Tongue (tissue), 2 donors: ENCODE measurements around the gene RANBP3. TPM values are rescaled to one million over a fixed set of nuclear protein-coding genes. Genes with fewer than 3 reads are reported as not detected.
"Not testable (repeated sequence)": the region's sequence is repeated elsewhere in the genome, so short reads cannot be mapped to it uniquely, and the experiment has no call there.

Source experiments
- DNase-seq: peaks from one replicate; pipeline ENCODE4 v3.0.0-alpha.2; 2015
- total RNA-seq: library from RNA; depleted of rRNA; stranded (reverse); fragments of >200 nt; gene quantifications from one replicate; pipeline ENCODE4 v1.2.3, GENCODE V29; 2014

RANBP3 gene
- total RNA-seq, 1 donor from 2014 or later: 40.2 TPM

GRCh38 chr19:6006070-6006446, 28.1 kb upstream of the RANBP3 start:
- not testable (repeated sequence) for DNase-seq

- no peak for DNase-seq
These were observed 27.6 kb upstream of the RANBP3 start for GRCh38 chr19:6005321-6006069.

- no peak for DNase-seq
These were observed 26.0 kb upstream of the RANBP3 start for GRCh38 chr19:6003976-6004375.

DNA sequence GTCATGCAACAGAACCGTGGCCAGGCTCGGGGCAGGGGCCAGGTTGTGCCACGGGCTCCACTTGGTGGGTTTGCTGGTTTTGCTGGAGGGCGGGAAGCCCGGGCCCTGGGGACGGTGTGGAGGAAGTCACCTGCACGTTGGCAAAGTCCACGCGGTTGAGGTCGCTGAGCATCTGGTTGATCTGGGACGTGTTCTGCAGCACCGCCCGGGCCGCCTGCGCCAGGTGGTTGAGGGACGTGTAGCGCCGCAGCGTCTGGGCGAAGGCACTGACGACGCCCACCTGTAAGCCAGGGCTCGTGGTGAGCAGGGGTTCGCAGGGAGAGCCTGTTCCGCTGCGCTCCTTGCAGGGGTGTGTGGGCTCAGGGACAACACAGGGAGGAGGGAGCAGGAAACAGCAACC, 24.7 kb upstream of the RANBP3 start:
- DNase-seq: no peak

- no peak for DNase-seq
These were observed 22.4 kb upstream of the RANBP3 start for GRCh38 chr19:6000228-6000847.

DNA sequence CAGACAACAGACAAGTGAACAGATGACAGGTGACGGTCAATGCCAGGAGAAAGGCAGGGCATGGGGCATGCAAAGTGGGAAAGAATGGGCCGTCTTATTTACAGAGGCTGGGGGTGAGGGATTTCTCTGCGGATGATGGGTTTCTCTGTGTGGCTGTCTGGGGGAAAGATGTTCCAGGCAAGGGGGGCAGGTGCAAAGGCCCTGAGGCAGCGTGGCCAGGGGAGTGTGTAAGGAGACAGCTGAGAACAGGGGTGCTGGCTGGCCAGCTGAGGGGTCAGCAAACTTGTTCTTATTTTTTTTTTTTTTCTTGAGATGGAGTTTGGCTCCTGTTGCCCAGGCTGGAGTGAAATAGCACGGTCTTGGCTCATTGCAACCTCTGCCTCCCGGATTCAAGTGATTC, 21.8 kb upstream of the RANBP3 start:
- DNase-seq: no peak

- DNase-seq: no peak
These were observed 19.4 kb upstream of the RANBP3 start for GRCh38 chr19:5997371-5997770.

DNA sequence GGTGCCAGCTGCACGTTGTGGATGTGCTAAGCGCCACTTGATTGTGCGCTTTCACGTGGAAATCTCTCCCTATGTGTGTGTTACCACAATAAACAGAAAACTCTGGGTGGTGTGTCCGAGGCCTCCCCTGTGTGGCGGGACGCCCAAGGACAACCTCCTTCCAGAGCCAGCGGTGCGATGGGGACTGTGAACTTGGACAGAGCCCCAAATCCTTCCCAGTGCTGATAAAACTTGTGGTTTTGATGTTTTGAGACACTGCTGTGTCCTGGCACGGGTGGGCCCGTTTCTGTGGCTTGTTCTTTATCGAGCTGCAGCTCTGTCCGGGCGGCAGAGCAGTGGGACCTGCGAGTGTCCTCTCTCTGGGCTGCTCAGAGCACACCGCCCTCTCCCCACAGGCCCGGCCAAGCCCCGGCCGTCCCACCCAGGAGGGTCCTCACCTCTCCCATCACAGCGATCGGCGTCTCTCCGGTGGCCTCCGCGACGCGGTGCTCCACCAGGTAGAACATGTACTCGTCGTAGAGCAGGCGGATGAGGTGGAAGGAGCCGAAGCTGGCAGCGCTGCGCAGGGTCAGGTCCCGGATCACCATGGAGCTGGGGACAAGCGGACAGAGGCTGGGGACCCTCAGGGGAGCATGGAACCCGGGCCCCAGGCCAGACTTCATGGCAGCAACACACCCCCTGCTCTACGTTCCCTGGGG, 18.8 kb upstream of the RANBP3 start:
- DNase-seq: no peak

GRCh38 chr19:5996102-5996501, 18.2 kb upstream of the RANBP3 start:
- DNase-seq: no peak

GRCh38 chr19:5995606-5996005, 17.7 kb upstream of the RANBP3 start:
- no peak for DNase-seq

DNA sequence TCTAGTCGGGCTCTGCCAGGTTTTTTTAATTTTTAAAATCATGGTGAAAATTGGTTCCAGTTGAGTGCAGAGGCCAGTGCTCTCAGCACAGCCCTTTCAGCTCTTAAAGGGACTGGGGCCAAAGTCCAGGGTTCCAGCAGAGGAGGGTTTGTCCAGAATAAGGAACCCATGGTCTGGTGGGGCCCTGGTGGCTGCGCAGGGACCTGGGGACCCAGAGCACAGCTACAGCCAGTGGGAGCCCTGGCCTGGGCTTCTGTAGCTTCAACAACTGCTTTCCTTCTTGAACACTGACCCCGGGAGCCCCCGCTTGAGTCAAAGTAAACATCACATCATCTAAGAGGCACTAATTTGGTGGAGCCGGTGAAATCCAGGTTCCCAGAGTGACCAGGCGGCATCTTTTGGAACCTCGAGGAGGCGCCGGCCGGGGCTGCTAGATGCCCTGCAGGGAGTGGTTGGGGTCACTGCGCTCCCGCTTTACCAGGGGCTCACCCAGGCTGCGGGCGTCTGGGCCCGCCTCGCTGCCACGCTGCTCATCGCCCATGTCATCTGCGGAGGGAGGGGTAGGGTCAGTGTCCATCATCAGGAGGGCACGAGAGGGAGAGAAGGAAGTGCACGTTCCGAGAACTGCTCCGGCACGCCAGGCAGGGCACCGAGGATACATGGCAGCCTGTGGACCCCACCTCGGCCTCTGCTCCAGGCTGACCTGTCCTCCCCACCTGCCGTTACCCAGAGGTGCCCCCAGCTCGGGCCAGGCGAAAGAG, 16.6 kb upstream of the RANBP3 start:
- no peak for DNase-seq

DNA sequence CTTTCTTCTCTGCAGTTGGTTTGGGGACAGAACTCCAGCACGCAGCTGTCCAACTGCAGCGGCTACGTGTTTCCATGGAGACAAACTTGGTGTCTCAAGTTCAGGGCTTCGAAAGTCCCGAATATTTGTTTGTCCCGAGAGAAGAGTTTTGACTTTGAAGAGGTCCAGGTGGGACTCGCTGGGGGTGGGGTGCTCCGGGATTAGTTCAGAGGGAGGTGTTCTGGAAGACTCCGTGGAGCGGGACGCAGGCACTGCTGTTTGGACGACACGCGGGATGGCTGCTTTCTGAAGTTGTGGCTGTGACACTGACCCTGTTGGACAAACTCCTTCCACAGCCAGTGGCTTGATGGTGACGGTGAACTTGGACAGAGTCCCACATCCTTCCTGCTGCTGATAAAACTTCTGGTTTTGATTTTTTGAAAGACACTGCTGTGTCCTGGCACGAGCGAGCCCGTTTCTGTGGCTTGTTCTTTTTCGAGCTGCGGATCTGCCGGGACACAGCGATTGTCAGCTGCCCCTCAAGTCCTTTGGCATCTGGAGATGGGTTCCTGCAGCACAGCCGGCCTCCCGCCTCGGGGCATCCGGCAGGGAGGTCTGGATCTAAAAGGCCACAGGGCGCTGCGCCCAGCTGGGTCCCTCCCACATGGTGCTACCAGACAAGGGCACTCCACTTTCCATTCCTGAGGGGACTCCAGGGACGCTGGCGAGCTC, 15.9 kb upstream of the RANBP3 start:
- DNase-seq: peak; percentile 88

GRCh38 chr19:5993201-5993600, 15.3 kb upstream of the RANBP3 start:
- peak; percentile 81 for DNase-seq

DNA sequence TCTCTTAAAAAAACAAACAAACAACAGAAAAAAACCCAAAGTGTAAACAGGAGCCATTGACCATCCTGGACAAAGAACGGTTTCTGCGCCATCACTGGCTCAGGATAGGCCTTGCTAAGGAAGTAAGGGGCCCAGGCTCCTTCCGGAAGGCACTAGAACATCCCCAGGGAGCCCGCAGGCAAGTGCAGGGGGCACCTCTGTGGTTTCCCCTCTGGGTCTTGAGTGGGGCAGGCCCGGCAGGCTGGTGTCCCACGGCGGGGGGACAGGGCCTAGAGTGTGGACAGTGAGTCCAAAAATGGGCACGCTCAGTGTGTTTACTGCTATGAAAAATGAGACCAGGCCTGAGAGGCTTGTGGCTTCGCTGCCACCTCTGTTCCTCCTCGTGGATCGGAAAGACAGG, 14.8 kb upstream of the RANBP3 start:
- no peak for DNase-seq

GRCh38 chr19:5991244-5991838, 13.4 kb upstream of the RANBP3 start:
- no peak for DNase-seq

- DNase-seq: peak; percentile 27
These were observed 12.4 kb upstream of the RANBP3 start for GRCh38 chr19:5990289-5990797.

- DNase-seq: no peak
These were observed 11.6 kb upstream of the RANBP3 start for GRCh38 chr19:5989388-5990074.

DNA sequence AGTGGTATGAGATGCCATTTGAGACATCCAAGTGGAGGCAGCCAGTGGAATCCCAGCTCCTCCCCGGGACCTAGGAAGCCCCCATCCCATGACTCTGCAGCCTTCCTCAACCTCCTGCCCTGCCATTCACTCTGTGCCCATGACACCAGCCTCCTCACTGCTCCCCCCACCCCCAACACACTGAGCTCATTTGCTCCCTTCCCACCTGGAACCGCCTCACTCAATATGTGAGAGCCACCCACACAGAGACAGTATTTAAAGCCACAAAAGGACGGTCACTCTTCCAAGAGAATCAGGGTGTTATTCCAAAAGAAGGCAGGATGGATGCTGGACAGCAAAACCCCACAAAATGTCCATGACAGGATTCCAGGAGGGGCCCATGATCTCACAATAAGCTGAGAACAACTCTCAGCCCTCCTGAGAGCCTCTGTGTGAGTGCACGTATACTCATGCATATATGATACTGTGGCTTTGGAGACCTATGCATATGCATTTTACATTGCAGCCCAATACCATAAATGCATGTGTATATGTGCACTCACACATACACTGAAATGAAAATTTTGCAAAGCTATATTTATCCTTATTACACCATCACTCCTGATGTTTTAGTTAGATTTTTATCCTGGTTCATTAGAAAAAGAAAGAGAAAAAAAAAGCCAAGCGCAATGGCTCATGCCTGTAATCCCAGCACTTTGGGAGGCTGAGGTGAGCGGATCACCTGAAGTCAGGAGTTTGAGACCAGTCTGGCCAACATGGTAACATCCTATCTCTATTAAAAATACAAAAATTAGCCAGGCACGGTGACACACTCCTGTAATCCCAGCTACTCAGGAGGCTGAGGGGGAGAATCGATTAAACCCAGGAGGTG, 10.8 kb upstream of the RANBP3 start:
- peak; percentile 37 for DNase-seq

DNA sequence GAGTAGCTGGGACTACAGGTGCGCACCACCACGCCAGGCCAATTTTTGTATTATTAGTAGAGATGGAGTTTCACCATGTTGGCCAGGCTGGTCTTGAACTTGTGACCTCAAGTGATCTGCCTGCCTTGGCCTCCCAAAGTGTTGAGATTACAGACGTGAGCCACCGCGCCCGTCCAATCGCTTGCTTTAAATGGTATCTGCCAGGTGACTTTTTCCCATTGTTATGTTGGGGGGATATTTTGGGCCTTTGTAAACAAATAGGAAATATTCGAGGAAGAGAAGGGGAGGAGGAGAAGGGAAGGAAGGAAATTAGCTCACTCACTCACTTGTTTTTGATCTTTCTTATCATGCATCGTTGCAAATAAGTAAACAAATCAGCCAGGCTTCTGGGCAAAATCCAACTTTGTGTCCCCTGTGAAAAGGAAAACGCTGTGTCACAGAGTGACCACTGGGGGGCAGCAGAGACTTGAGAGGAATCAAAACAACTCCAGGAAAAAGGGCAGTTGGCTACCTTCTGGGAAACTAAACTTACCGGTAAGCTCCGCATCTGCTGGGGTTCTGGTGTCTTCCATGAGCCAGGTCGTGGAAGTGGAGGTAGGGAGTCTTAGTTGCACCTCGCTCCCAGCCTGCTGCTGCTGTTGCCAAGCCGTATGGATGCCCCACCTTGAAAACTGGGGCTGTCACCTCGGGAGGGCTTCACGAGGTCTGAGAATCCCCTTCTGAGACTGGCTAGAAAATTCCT, 9.3 kb upstream of the RANBP3 start:
- peak; percentile 94 for DNase-seq
